ENCODE results near the gene TEX261. TPM values are rescaled to one million over a fixed set of nuclear protein-coding genes. Genes with fewer than 3 reads are reported as not detected.
A peak's percentile ranks its signal among the peaks of the same experiment; 100 is the strongest.

TEX261 gene
- total and polyA plus RNA-seq, 2 of the 8 experiments (the other 6 are each of a cell fraction or from before 2014, with no cell fraction given), result 25.2 to 30.1 TPM

DNA sequence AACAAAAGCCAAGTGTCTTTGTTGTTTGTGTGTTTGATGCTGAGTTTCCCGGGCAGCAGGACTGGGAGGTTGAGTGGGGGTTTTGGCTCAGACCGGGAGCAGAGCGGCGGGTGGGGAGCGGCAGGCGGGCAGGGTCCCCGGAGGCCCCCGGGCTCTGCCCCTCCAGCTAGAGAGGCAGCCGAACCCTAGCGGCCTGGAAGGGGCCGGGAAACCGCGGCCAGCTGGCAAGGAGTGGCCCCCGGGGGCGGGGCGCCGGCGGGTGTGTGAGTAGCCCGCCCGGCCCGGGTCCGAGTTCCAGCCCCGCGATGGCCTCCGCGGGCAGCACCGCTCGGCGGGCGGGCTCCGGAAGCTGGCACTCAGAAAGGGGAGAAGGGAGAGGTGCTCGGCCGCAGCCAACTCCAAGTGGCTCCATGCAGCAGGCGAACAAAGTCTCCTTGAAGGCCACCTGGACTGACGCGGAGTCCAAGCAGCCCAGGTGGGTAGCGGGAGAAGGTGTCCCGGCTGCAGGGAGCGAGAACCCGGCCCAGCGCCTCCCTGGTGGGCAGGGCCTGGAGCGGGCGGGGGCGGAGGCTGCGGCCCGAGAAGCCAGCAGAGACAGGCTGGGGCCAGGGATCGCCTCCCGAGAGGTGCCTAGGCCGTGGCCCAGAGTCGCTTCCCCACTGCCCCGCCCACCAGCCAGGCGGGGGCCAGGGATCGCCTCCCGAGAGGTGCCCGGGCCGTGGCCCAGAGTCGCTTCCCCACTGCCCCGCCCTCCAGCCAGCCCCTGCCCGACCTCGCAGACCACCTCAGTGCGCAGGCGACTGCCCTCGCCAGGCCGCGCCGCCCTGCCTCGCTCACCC is 16.1 kb downstream of the TEX261 start, which contains the start of gene ANKRD53:
Gene ANKRD53, plus strand, starts transcription at position 290 of the 839 bp plus-strand sequence. Its CDS starts 16 bp downstream, at position 306.
- H3K79me1 ChIP-seq (ENCODE audit: low read depth, low read length), result no peaks in the 10 kb centered on the region
- FAIRE-seq, result no peak
- H3K9me3 ChIP-seq (ENCODE audit: insufficient read depth in 2 of 2, low read depth in 1 of 2, low read length in 1 of 2), result no peaks in the 10 kb centered on the region
- peak within 1 kb of the TSS in 1 of 4 experiments; percentile 61; a peak in 1 of 7 replicates for H3K9ac ChIP-seq (replicated peaks in 1 of 4; ENCODE audit: extremely low read depth in 1 of 4, low read depth in 3 of 4, low read length in 3 of 4)
- no peaks in the 10 kb centered on the region for H3K36me3 ChIP-seq (ENCODE audit: control insufficient read depth in 2 of 4, insufficient read depth in 4 of 4, low read length in 3 of 4)
- peak within 1 kb of the TSS; percentile 56 to 72 (median 66) for H3K4me3 ChIP-seq (ENCODE audit: extremely low read depth in 1 of 4, insufficient read depth in 2 of 4, low read depth in 3 of 4, low read length in 4 of 4)
- H3K14ac ChIP-seq (ENCODE audit: insufficient read length), result no peak within 1 kb of the TSS
- peak within 1 kb of the TSS; percentile 64 to 79 for H3K4me2 ChIP-seq (ENCODE audit: insufficient read depth in 1 of 2, low read depth in 2 of 2, low read length in 2 of 2)
- no peaks in the 10 kb centered on the region for H3K79me2 ChIP-seq (ENCODE audit: control insufficient read depth in 1 of 2, insufficient read depth in 2 of 2, low read length in 2 of 2)
- no peak within 1 kb of the TSS for H4K91ac ChIP-seq (replicated peaks; ENCODE audit: insufficient read length, low read length)
- no peak within 1 kb of the TSS for H3K23ac ChIP-seq (ENCODE audit: insufficient read length)
- H2BK120ac ChIP-seq (replicated peaks; ENCODE audit: low read depth, low read length), result no peak within 1 kb of the TSS
- no peak within 1 kb of the TSS; the same call in 1 of the 2 replicates for H4K8ac ChIP-seq (ENCODE audit: extremely low read depth, insufficient read depth, low read length)
- no peak within 1 kb of the TSS for H4K5ac ChIP-seq (ENCODE audit: insufficient read length, low read depth, low read length)
- peak within 1 kb of the TSS; percentile 70 for H2AFZ ChIP-seq (ENCODE audit: low read length)
- H2BK12ac ChIP-seq (ENCODE audit: low read depth, low read length), result peak within 1 kb of the TSS; percentile 95; the same call in 1 of the 2 replicates
- H3K4ac ChIP-seq (replicated peaks; ENCODE audit: insufficient read length, low read depth, low read length), result no peak within 1 kb of the TSS
- no peak within 1 kb of the TSS for H2BK5ac ChIP-seq (ENCODE audit: low read depth, low read length)
- no peak within 1 kb of the TSS for H2BK15ac ChIP-seq (ENCODE audit: low read length)
- H2AK5ac ChIP-seq (ENCODE audit: low read depth, low read length), result no peak within 1 kb of the TSS
- H3K27ac ChIP-seq (ENCODE audit: low read depth, low read length), result no peak within 1 kb of the TSS
- peaks cover 0 to 27% (median 9%) of the 10 kb centered on the region in 4 experiments; a peak in 5 of 7 replicates for H3K27me3 ChIP-seq (replicated peaks in 1 of 4; ENCODE audit: control insufficient read depth in 3 of 4, extremely low read depth in 1 of 4, insufficient read depth in 3 of 4, low read length in 3 of 4)
- no peak within 1 kb of the TSS for H2BK20ac ChIP-seq (ENCODE audit: low read length)
- peak in 1 of 2 experiments; percentile 83 for DNase-seq (ENCODE audit: low read depth in 1 of 2, low spot score in 2 of 2)
- peak within 1 kb of the TSS; percentile 24; the same call in 1 of the 2 replicates for H3K18ac ChIP-seq (ENCODE audit: extremely low read depth, low read length)
- CTCF ChIA-PET (ENCODE audit: partially characterized antibody), result interaction anchor here (0.6 to 3.8 kb wide), 13 partner anchors 10 to 154 kb away, joined by 3 to 32 read pairs (median 4); no protein-coding TSS in a partner anchor
- H4K20me1 ChIP-seq (replicated peaks in 1 of 2; ENCODE audit: control insufficient read depth in 1 of 2, insufficient read depth in 2 of 2, low read length in 2 of 2), result peaks cover 0 to 3% of the 10 kb centered on the region in 2 experiments
- peaks cover 0 to 14% (median 4%) of the 10 kb centered on the region in 4 experiments; a peak in 6 of 7 replicates for H3K4me1 ChIP-seq (replicated peaks in 1 of 4; ENCODE audit: control insufficient read depth in 3 of 4, insufficient read depth in 4 of 4, low read length in 3 of 4)
- WGBS, 2 experiments (ENCODE audit: extremely low coverage in 1 of 2, insufficient coverage in 1 of 2, insufficient read length in 1 of 2, insufficient replicate concordance in 2 of 2, low coverage in 1 of 2, low lambda C conversion rate in 2 of 2, missing lambda C conversion rate in 1 of 2), result 3% methylated on average over 36 of the region's 67 CpGs; no CpG with 5 or more reads in 1 of the 2 experiments
- POLR2A ChIA-PET (ENCODE audit: partially characterized antibody), result no interaction called here
- H3K56ac ChIP-seq (replicated peaks; ENCODE audit: insufficient read length, low read depth, low read length), result no peak within 1 kb of the TSS
- peaks cover 5% of the 10 kb centered on the region; the same call in 1 of the 2 replicates for H3K23me2 ChIP-seq (ENCODE audit: low read depth, low read length)
- TF ChIP-seq CBX5 (IDR thresholded peaks at IDR 0.05; ENCODE audit: low read depth, low read length), result no peak
- TF ChIP-seq RAD21 (IDR thresholded peaks at IDR 0.05 in 1 of 2, conservative IDR thresholded peaks at IDR 0.05 in 1 of 2; ENCODE audit: low read depth in 2 of 2, low read length in 2 of 2), result no peak
- TF ChIP-seq KDM1A (IDR thresholded peaks at IDR 0.05; ENCODE audit: borderline replicate concordance, low read length), result no peak
- no peak for TF ChIP-seq BCL11A (IDR thresholded peaks at IDR 0.05; ENCODE audit: low read depth in 2 of 2, low read length in 2 of 2)
- no peak for TF ChIP-seq SIRT6 (IDR thresholded peaks at IDR 0.05; ENCODE audit: low read length)
- TF ChIP-seq SP2 (IDR thresholded peaks at IDR 0.05; ENCODE audit: low read length), result no peak
- no peak for TF ChIP-seq HDAC6 (IDR thresholded peaks at IDR 0.05; ENCODE audit: low read depth, low read length)
- TF ChIP-seq ASH2L (IDR thresholded peaks at IDR 0.05; ENCODE audit: low read length), result no peak
- TF ChIP-seq ZNF274 (IDR thresholded peaks at IDR 0.05; ENCODE audit: borderline replicate concordance, extremely low read depth, low read length), result no peak
- TF ChIP-seq SIN3A (conservative IDR thresholded peaks at IDR 0.05 in 1 of 2, IDR thresholded peaks at IDR 0.05 in 1 of 2; ENCODE audit: low read depth in 1 of 2, low read length in 2 of 2), result no peak
- no peak for TF ChIP-seq TCF12 (IDR thresholded peaks at IDR 0.05; ENCODE audit: low read depth, low read length)
- no peak for TF ChIP-seq POLR2A (IDR thresholded peaks at IDR 0.05; ENCODE audit: control extremely low read depth in 1 of 2, low read depth in 2 of 2, low read length in 2 of 2)

All from H1 (cell line).